ENCODE measurements around the gene NOL9. TPM values are rescaled to one million over a fixed set of nuclear protein-coding genes. Genes with fewer than 3 reads are reported as not detected.

Gene NOL9
- polyA plus RNA-seq, 3 donors: 3.7 to 11.5 (median 7.6) TPM

- Mint-ChIP-seq H3K4me3 (no peak overlapping the region), H3K9me3 (peaks cover 0 to 5% (median 0%) of the 10 kb centered on the region in 7 donors), H3K27me3 (ENCODE audit: low read depth in 3 of 3) (peaks cover under 1 to 6% (median 3%) of the 10 kb centered on the region in 3 donors), H3K36me3 (peaks cover 0 to under 1% of the 10 kb centered on the region in 2 donors), H3K27ac (no peak overlapping the region), H3K4me1 (peaks cover 11% of the 10 kb centered on the region)
- intact Hi-C loops (cut with micrococcal nuclease): loop anchor here (5.0 to 10.0 kb wide), 2 partner anchors 65 to 163 kb away; partner anchors contain the start of genes ACOT7 (in 1 of the 2) and THAP3 (in 1 of the 2)
- no peak for TF ChIP-seq CTCF (IDR thresholded peaks at IDR 0.05)
- WGBS (ENCODE audit: insufficient coverage): no CpG with 5 or more reads among the region's 1 CpG
- Histone ChIP-seq H3K4me1 (ENCODE audit: control insufficient read depth in 1 of 2, insufficient read depth in 2 of 2, low read length in 2 of 2) (peaks cover 14 to 22% of the 10 kb centered on the region in 2 donors), H3K9ac (ENCODE audit: insufficient read depth, low read length, poor library complexity, severe bottlenecking) (no peak overlapping the region), H2AFZ (ENCODE audit: insufficient read depth, low read depth, low read length, poor library complexity, severe bottlenecking) (no peak overlapping the region), H3K27me3 (ENCODE audit: control insufficient read depth in 2 of 2, insufficient read depth in 2 of 2, low read length in 2 of 2) (no peaks in the 10 kb centered on the region), H3K9me3 (replicated peaks in 1 of 2; ENCODE audit: control insufficient read depth in 1 of 2, insufficient read depth in 1 of 2, low read length in 2 of 2) (no peaks in the 10 kb centered on the region), H3K36me3 (replicated peaks in 1 of 2; ENCODE audit: control insufficient read depth in 1 of 2, insufficient read depth in 2 of 2, low read length in 2 of 2) (no peaks in the 10 kb centered on the region), H3K79me2 (ENCODE audit: insufficient read depth, low read length) (peaks cover 16% of the 10 kb centered on the region), H3K4me2 (replicated peaks; ENCODE audit: extremely low read depth, low read length, poor library complexity, severe bottlenecking) (no peak overlapping the region), H4K20me1 (ENCODE audit: insufficient read depth, low read length) (no peaks in the 10 kb centered on the region), H3K4me3 (replicated peaks in 1 of 3; ENCODE audit: low read depth in 2 of 3, low read length in 3 of 3) (no peak overlapping the region), H3K27ac (ENCODE audit: low read depth in 1 of 2, low read length in 2 of 2) (no peak overlapping the region)
- no peak for DNase-seq
Observed at GRCh38 chr1:6557597-6557996, 3.3 kb upstream of the NOL9 start.

- no peak for DNase-seq
- no peaks in the 10 kb centered on the region for H3K9me3 Mint-ChIP-seq
Observed at GRCh38 chr1:6554907-6555778, 830 bp upstream of the NOL9 start, which contains the start of gene TAS1R1. Gene TAS1R1 (plus strand): TSS chr1:6555307. CDS start chr1:6555374, 67 bp downstream.

More at GRCh38 chr1:6554907-6555778, 830 bp upstream of the NOL9 start, which contains the start of gene TAS1R1:
- intact Hi-C loops (cut with micrococcal nuclease): loop anchor here (2.0 to 10.0 kb wide), 4 partner anchors 67 to 160 kb away; partner anchors contain the start of genes THAP3 (in 2 of the 2), ACOT7 (in 1 of the 2) and DNAJC11 (in 1 of the 2)
- Histone ChIP-seq H3K4me2 (replicated peaks; ENCODE audit: extremely low read depth, low read length, poor library complexity, severe bottlenecking) (peak within 1 kb of the TSS; percentile 96), H3K9me3 (replicated peaks in 1 of 2; ENCODE audit: control insufficient read depth in 1 of 2, insufficient read depth in 1 of 2, low read length in 2 of 2) (no peaks in the 10 kb centered on the region), H3K4me1 (ENCODE audit: control insufficient read depth in 1 of 2, insufficient read depth in 2 of 2, low read length in 2 of 2) (peaks cover 14 to 22% of the 10 kb centered on the region in 2 donors), H2AFZ (ENCODE audit: insufficient read depth, low read depth, low read length, poor library complexity, severe bottlenecking) (peak within 1 kb of the TSS; percentile 98), H3K9ac (ENCODE audit: insufficient read depth, low read length, poor library complexity, severe bottlenecking) (peak within 1 kb of the TSS; percentile 98), H3K27ac (ENCODE audit: low read depth in 1 of 2, low read length in 2 of 2) (peak within 1 kb of the TSS in 1 of 2 donors; percentile 83), H3K4me3 (replicated peaks in 1 of 3; ENCODE audit: low read depth in 2 of 3, low read length in 3 of 3) (peak within 1 kb of the TSS; percentile 76 to 94 (median 87)), H3K27me3 (ENCODE audit: control insufficient read depth in 2 of 2, insufficient read depth in 2 of 2, low read length in 2 of 2) (no peaks in the 10 kb centered on the region), H3K36me3 (replicated peaks in 1 of 2; ENCODE audit: control insufficient read depth in 1 of 2, insufficient read depth in 2 of 2, low read length in 2 of 2) (peaks cover 4 to 5% of the 10 kb centered on the region in 2 donors), H3K79me2 (ENCODE audit: insufficient read depth, low read length) (peaks cover 16% of the 10 kb centered on the region), H4K20me1 (ENCODE audit: insufficient read depth, low read length) (no peaks in the 10 kb centered on the region)
- 92% methylated on average over 18 of the region's 19 CpGs for WGBS (ENCODE audit: insufficient coverage)
- Mint-ChIP-seq H3K4me3 (peak within 1 kb of the TSS; percentile 73 to 88), H3K27me3 (ENCODE audit: low read depth in 3 of 3) (peaks cover 0 to 1% (median 0%) of the 10 kb centered on the region in 3 donors), H3K4me1 (peaks cover 11% of the 10 kb centered on the region), H3K36me3 (peaks cover 3 to 20% of the 10 kb centered on the region in 2 donors), H3K27ac (peak within 1 kb of the TSS in 5 of 7 donors; percentile 13 to 68 (median 35))
- no peak for TF ChIP-seq CTCF (IDR thresholded peaks at IDR 0.05)

All from CD14-positive monocyte (primary cell).